NCI-H1694 treated with DMSO at 0.1 percent for 48 hours (cell line): ENCODE measurements around the gene CRLF2.
"Not testable (repeated sequence)": the region's sequence is repeated elsewhere in the genome, so short reads cannot be mapped to it uniquely, and the experiment has no call there.

Experiments used
- DNase-seq: peaks from one replicate; lab custom pipeline; 2025; lab: John Stamatoyannopoulos, UW

The CRLF2 gene

GRCh38 chrX:1215123-1215823, 2.8 kb upstream of the CRLF2 start:
- no peak for DNase-seq

- DNase-seq: no peak
These were observed 1.5 kb upstream of the CRLF2 start for GRCh38 chrX:1213971-1214370.

DNA sequence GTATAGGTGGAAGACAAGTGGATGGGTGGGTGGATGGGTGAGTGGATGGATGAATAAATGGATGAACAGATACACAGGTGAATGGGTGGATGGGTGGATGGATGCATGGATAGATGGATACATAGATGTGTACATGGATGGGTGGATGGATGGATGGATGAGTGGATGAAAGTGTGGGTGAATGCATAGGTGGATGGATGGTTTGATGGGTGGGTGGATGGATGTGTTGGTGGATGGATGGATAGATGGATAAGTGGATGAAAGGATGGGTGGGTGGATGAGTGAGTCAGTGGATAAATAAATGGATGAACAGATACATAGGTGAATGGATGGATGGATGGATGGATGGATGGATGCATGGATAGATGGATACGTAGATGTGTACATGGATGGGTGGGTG, 1.6 kb downstream of the CRLF2 start:
- DNase-seq: no peak

GRCh38 chrX:1207496-1208025, 4.9 kb downstream of the CRLF2 start:
- DNase-seq: no peak

DNA sequence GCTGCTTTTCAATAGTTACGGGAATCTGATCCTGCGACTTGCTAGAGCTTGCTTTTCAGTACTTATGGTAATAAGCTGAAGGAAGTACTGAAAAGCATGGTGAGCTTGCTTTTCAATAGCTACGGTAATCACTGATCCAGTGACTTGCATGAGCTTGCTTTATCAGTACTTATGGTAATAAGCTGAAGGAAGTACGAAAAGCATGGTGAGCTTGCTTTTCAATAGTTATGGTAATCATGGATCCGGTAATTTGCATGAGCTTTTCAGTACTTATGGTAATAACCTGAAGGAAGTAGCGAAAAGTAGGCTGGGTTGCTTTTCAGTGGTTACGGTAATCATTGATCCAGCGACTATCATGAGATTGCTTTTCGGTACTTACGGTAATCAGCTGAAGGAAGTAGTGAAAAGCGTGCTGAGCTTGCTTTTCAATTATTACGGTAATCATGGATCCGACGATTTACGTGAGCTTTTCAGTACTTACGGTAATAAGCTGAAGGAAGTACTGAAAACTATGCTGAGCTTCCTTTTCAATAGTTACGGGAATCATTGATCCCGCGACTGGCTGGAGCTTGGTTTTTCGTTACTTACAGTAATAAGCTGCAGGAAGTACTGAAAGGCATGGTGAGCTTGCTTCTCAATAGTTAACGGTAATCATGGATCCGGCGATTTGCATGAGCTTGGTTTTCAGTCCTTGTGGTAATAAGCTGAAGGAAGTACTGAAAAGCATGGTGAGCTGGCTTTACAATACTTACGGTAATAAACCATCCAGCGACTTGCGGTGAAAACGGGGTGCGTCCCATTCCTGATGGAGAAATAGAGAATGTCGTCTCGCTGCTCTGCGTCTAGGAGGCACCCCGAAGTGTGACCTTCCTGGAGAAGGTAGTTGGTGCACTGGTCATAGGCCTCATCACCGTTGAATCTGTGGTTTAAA, 6.5 kb downstream of the CRLF2 start:
- DNase-seq: no peak

- DNase-seq: no peak
These were observed 10.2 kb downstream of the CRLF2 start for GRCh38 chrX:1202251-1202650.

- no peak for DNase-seq
These were observed 16.0 kb downstream of the CRLF2 start for GRCh38 chrX:1196436-1196835.

GRCh38 chrX:1192196-1192595, 20.3 kb downstream of the CRLF2 start:
- DNase-seq: not testable (repeated sequence)

- DNase-seq: no peak
These were observed 21.8 kb downstream of the CRLF2 start for GRCh38 chrX:1190596-1191145.

GRCh38 chrX:1185561-1185960, 26.9 kb downstream of the CRLF2 start:
- DNase-seq: no peak

GRCh38 chrX:1182211-1182610, 30.2 kb downstream of the CRLF2 start:
- DNase-seq: no peak

DNA sequence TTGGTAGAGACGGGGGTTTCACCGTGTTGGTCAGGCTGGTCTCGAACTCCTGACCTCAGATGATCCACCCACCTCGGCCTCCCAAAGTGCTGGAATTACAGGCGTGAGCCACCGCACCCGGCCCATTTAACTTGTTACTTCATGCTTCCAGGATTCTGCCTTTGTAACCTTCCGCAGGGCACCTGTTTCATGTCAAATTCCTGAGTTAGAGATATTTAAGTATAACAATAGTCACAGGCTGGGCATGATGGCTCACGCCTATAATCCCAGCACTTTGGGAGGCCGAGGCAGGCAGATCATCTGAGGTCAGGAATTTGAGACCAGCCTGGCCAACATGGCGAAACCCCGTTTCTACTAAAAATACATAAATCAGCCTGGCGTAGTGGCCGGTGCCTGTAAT, 30.8 kb downstream of the CRLF2 start:
- DNase-seq: not testable (repeated sequence)

- no peak for DNase-seq
These were observed 31.3 kb downstream of the CRLF2 start for GRCh38 chrX:1181170-1181569.

GRCh38 chrX:1178580-1179057, 33.8 kb downstream of the CRLF2 start:
- no peak for DNase-seq

DNA sequence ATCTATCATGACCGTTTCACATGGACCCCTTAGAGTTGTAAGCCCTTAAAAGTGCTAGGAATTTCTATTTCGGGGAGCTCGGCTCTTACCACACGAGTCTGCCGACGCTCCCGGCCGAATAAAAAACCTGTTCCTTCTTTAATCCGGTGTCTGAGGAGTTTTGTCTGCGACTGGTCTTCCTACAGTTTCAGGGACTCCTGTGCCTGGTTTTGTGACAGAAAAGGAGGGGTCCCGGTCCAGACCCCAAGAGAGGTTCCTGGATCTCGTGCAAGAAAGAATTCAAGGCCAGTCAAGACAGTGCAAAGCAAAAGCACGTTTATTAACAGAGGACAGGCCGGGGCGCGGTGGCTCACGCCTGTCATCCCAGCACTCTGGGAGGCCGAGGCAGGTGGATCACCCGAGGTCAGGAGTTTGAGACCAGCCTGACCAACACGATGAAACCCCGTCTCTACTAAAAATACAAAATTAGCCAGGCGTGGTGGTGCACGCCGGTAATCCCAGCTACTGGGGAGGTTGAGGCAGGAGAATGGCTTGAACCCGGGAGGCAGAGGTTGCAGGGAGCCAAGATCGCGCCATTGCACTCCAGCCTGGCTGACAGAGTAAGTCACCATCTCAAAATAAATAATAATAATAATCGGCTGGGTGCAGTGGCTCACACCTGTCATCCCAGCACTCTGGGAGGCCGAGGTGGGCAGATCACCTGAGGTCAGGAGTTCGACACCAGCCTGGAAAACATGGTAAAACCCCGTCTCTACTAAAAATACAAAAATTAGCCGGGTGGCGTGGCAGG, 35.7 kb downstream of the CRLF2 start:
- DNase-seq: not testable (repeated sequence)

DNA sequence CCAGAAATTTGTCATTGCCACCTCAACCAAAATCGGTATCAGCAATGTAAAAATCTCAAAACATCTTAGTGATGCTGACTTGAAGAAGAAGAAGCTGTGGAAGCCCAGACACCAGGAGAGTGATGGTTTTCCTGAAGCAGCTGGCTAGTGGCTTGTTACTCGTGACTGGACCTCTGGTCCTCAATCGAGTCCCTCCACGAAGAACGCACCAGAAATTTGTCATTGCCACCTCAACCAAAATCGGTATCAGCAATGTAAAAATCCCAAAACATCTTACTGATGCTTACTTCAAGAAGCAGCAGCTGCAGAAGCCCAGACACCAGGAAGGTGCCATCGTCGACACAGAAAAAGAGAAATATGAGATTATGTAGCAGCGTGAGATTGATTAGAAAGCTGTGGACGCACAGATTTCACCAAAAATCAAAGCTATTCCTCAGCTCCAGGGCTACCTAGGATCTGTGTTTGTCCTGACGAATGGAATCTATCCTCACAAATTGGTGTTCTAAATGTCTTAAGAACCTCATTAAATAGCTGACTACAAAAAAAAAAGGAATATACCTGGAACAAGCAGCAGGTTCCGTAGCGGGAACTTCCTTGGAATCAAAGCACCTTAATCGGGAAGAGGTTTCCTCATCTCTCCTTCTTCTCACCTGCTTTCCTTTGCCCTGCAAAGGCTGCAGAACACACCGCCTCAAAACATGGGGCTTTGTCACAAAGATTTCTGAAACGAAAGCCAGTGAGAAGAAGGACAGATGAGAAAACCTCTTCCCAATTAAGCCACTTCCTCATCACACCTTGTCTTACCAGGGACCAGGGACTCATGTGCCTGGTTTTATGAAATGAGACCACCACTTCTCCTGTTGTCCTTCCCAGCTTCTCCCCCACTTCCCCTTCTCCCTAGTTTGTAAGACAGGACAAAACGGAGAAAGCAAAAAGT, 37.6 kb downstream of the CRLF2 start:
- not testable (repeated sequence) for DNase-seq

- not testable (repeated sequence) for DNase-seq
These were observed 39.0 kb downstream of the CRLF2 start for GRCh38 chrX:1173435-1173834.

DNA sequence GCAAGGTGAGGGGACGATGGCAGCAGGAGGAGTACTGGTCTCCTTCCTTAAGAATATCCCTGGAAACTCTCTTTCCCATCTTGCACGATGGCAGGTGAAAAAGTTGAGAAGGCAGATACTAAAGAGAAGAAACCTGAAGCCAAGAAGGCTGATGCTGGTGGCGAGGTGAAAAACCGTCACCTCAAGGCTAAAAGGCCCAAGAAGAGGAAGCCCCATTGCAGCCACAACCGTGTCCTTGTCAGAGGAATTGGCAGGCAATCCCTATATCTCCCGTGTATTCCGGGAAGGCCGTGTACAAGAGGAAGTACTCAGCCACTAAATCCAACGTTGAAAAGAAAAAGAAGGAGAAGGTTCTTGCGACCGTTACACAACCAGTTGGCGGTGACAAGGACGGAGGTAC, 40.0 kb downstream of the CRLF2 start:
- DNase-seq: no peak

DNA sequence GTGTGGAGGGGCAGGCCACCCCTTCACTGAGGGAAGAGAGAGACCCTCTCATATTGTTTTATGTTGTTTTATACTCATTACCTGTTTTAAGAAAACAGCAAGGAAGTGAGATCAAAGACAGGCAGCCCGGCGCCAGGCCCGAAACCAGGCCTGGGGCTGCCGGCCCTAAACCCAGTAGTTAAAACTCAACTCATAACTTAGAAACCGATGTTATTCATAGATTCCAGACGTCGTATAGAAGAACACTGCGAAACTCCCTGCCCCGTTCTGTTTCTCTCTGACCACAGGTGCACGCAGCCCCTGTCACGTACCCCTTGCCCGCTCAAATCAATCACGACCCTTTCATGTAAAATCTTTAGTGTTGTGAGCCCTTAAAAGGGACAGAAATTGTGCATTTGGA, 40.5 kb downstream of the CRLF2 start:
- not testable (repeated sequence) for DNase-seq

DNA sequence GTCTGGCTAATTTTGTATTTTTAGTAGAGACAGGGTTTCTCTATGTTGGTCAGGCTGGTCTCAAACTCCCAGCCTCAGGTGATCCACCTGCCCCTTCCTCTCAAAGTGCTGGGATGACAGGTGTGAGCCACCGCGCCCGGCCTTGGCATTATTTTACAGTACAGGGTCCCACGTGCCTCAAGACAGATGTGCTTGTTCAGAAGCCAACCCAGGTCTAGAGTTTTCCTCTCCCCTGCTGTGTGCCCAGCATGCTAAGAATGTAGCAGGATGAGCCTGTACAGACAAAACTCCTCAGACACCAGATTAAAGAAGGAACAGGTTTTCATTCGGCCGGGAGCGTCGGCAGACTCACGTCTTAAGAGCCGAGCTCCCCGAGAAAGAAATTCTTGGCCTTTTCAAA, 42.2 kb downstream of the CRLF2 start:
- no peak for DNase-seq

- DNase-seq: no peak
These were observed 43.3 kb downstream of the CRLF2 start for GRCh38 chrX:1169189-1169588.
